Kasumi-1 (cell line): Measurements from ENCODE around the gene MGAT4A.

Experiments used
- DNase-seq, 2 experiments: peaks; one replicate each; lab custom pipeline; 2025; lab: John Stamatoyannopoulos, UW

The MGAT4A gene

GRCh38 chr2:98731041-98731893 lies at the start of gene MGAT4A:
MGAT4A (minus strand) TSS chr2:98731132; CDS start chr2:98726332, 4,800 bp downstream.
- peak; percentile 48 to 53 for DNase-seq

GRCh38 chr2:98778741-98779483 lies 48.0 kb upstream of the MGAT4A start:
- no peak for DNase-seq

GRCh38 chr2:98778151-98778550 lies 47.2 kb upstream of the MGAT4A start:
- DNase-seq: no peak

- DNase-seq: no peak
Observed at GRCh38 chr2:98777710-98778109, 46.8 kb upstream of the MGAT4A start.

GRCh38 chr2:98777076-98777475 lies 46.1 kb upstream of the MGAT4A start:
- DNase-seq: no peak

GRCh38 chr2:98776136-98776535 lies 45.2 kb upstream of the MGAT4A start:
- no peak for DNase-seq

- DNase-seq: no peak
Observed at GRCh38 chr2:98775146-98775986, 44.4 kb upstream of the MGAT4A start.

- no peak for DNase-seq
Observed at GRCh38 chr2:98773907-98774306, 43.0 kb upstream of the MGAT4A start.

GRCh38 chr2:98773169-98773568 lies 42.2 kb upstream of the MGAT4A start:
- no peak for DNase-seq

GRCh38 chr2:98772536-98772935 lies 41.6 kb upstream of the MGAT4A start:
- peak; percentile 30 to 54 for DNase-seq

GRCh38 chr2:98771721-98772524 lies 41.0 kb upstream of the MGAT4A start:
- DNase-seq: peak; percentile 44 to 50

- DNase-seq: no peak
Observed at GRCh38 chr2:98771264-98771663, 40.3 kb upstream of the MGAT4A start.

GRCh38 chr2:98769784-98770183 lies 38.9 kb upstream of the MGAT4A start:
- no peak for DNase-seq

- DNase-seq: no peak
Observed at GRCh38 chr2:98769114-98769476, 38.2 kb upstream of the MGAT4A start.

GRCh38 chr2:98768384-98769113 lies 37.6 kb upstream of the MGAT4A start:
- no peak for DNase-seq

GRCh38 chr2:98764499-98764898 lies 33.6 kb upstream of the MGAT4A start:
- DNase-seq: peak; percentile 35 to 43

GRCh38 chr2:98763209-98763951 lies 32.4 kb upstream of the MGAT4A start:
- no peak for DNase-seq

GRCh38 chr2:98761909-98762308 lies 31.0 kb upstream of the MGAT4A start:
- DNase-seq: no peak

GRCh38 chr2:98761267-98761781 lies 30.4 kb upstream of the MGAT4A start:
- DNase-seq: no peak
